Measurements from ENCODE around the gene NHLRC2.

- TF ChIP-seq CTCF (IDR thresholded peaks at IDR 0.05; ENCODE audit: low read length) = no peak
- no peak for TF ChIP-seq EZH2 (IDR thresholded peaks at IDR 0.05; ENCODE audit: borderline replicate concordance, low read length)
Measured at GRCh38 chr10:113854013-113854760, at the start of gene NHLRC2, which contains the start of gene DCLRE1A.
